ENCODE data around the gene HEATR5A. TPM values are rescaled to one million over a fixed set of nuclear protein-coding genes. Genes with fewer than 3 reads are reported as not detected.
A peak's percentile ranks its signal among the peaks of the same experiment; 100 is the strongest.

Gene HEATR5A
- total and polyA plus RNA-seq, 10 of the 15 experiments (the other 5 are each of a cell fraction or from before 2014, with no cell fraction given), result 5.1 to 37.1 (median 13.8) TPM

DNA sequence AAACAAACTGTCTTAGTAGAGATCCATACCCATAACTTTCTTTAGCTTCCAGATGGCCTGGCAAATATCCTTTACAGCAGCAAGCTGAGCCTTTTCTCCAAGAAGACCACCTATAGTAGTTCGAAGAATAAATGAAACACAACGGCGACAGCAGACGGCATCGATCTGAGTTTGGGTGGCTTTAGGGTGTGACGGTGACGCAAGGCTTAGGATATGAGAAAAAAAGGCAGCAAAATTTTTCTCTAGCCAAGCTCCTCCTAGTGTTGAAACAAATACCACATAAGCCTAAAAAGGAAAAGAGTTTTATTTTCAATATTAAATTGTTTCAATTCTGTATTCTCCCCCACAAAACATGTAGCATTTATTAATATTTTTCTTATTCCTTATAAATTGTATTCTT lies 33.3 kb downstream of the HEATR5A start:
- Histone ChIP-seq H4K20me1 (ENCODE audit: control insufficient read depth, insufficient read depth) (no peaks in the 10 kb centered on the region), H3K9ac (ENCODE audit: control insufficient read depth, insufficient read depth, low read length) (no peak overlapping the region), H3K27ac (ENCODE audit: control insufficient read depth, insufficient read depth) (no peak overlapping the region), H3K4me1 (ENCODE audit: control insufficient read depth, insufficient read depth, low read length) (peaks cover 7% of the 10 kb centered on the region; the same call in 1 of the 2 replicates), H3K4me3 (no peak overlapping the region), H3K4me2 (ENCODE audit: control insufficient read depth, insufficient read depth) (no peak overlapping the region), H3K27me3 (replicated peaks in 1 of 2; ENCODE audit: control insufficient read depth in 2 of 2, insufficient read depth in 2 of 2, low read length in 1 of 2) (no peaks in the 10 kb centered on the region), H3K9me3 (replicated peaks; ENCODE audit: control insufficient read depth, insufficient read depth, low read length) (no peaks in the 10 kb centered on the region), H2AFZ (ENCODE audit: control insufficient read depth, low read depth, low read length) (no peak overlapping the region), H3K36me3 (ENCODE audit: control insufficient read depth in 2 of 2, insufficient read depth in 2 of 2, low read length in 1 of 2) (no peaks in the 10 kb centered on the region; a peak in 1 of 4 replicates), H3K79me2 (ENCODE audit: control insufficient read depth, insufficient read depth, low read length) (no peaks in the 10 kb centered on the region)
- FAIRE-seq (peak; percentile 31), DNase-seq (ENCODE audit: low read depth, low spot score) (no peak), ATAC-seq (no peak)
- SMC1A ChIA-PET (ENCODE audit: uncharacterized antibody, unreplicated experiment), result no interaction called here
- TF ChIP-seq EGR1 (IDR thresholded peaks at IDR 0.05; ENCODE audit: borderline replicate concordance in 1 of 2, low read depth in 2 of 2, low read length in 2 of 2) (no peak), SUPT20H (IDR thresholded peaks at IDR 0.05; ENCODE audit: borderline replicate concordance, control insufficient read depth, low read depth, low read length) (no peak), PAX8 (IDR thresholded peaks at IDR 0.05) (no peak), ASH2L (IDR thresholded peaks at IDR 0.05; ENCODE audit: borderline replicate concordance, low read depth) (no peak)
- POLR2A ChIA-PET, result no interaction called here
- in situ Hi-C loops (cut with MboI), result no loop called here
- CTCF ChIA-PET, result interaction anchor here (0.7 kb wide), 1 partner anchor 495 kb away, joined by 3 read pairs; no protein-coding TSS in a partner anchor
- no TSS peak for BruUV-seq (replicated peaks)
- intact Hi-C loops (cut with micrococcal nuclease; ENCODE audit: unreplicated experiment), result no loop called here
- WGBS (ENCODE audit: insufficient coverage, insufficient replicate concordance, low lambda C conversion rate, missing lambda C conversion rate), result 97% methylated on average over 7 of the region's 7 CpGs
- RAD21 ChIA-PET (ENCODE audit: unreplicated experiment), result interaction anchor here (1.0 kb wide), 1 partner anchor 867 kb away, joined by 3 read pairs; no protein-coding TSS in a partner anchor

DNA sequence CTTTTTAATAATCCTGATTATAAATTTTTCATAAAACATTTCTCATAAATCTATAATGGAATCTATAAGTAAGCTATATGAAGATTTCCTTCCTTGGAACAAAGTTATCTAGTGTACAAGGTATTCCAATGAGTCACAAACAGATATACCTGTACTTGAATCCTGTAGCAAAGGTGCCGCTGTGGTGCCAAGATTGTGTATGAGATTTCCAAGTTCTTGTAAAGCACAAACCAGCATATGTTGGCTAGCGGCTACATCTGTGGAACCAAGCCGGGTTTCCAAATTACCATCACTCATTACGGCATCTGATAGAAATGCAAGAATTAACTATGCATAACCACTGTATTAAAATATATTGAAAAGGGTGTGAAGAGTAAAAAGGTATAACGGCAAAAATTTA lies 34.1 kb downstream of the HEATR5A start:
- Histone ChIP-seq H4K20me1 (ENCODE audit: control insufficient read depth, insufficient read depth) (no peaks in the 10 kb centered on the region), H3K4me3 (no peak overlapping the region), H3K9ac (ENCODE audit: control insufficient read depth, insufficient read depth, low read length) (no peak overlapping the region), H3K27me3 (replicated peaks in 1 of 2; ENCODE audit: control insufficient read depth in 2 of 2, insufficient read depth in 2 of 2, low read length in 1 of 2) (no peaks in the 10 kb centered on the region), H3K27ac (ENCODE audit: control insufficient read depth, insufficient read depth) (no peak overlapping the region), H2AFZ (ENCODE audit: control insufficient read depth, low read depth, low read length) (no peak overlapping the region), H3K4me1 (ENCODE audit: control insufficient read depth, insufficient read depth, low read length) (peaks cover 7% of the 10 kb centered on the region; the same call in 1 of the 2 replicates), H3K79me2 (ENCODE audit: control insufficient read depth, insufficient read depth, low read length) (no peaks in the 10 kb centered on the region), H3K4me2 (ENCODE audit: control insufficient read depth, insufficient read depth) (no peak overlapping the region), H3K9me3 (replicated peaks; ENCODE audit: control insufficient read depth, insufficient read depth, low read length) (no peaks in the 10 kb centered on the region), H3K36me3 (ENCODE audit: control insufficient read depth in 2 of 2, insufficient read depth in 2 of 2, low read length in 1 of 2) (no peaks in the 10 kb centered on the region; a peak in 1 of 4 replicates)
- CTCF ChIA-PET, result interaction anchor here (0.7 kb wide), 1 partner anchor 494 kb away, joined by 3 read pairs; no protein-coding TSS in a partner anchor
- intact Hi-C loops (cut with micrococcal nuclease; ENCODE audit: unreplicated experiment) (no loop called here), in situ Hi-C loops (cut with MboI) (no loop called here)
- no TSS peak for BruUV-seq (replicated peaks)
- FAIRE-seq, result no peak
- 98% methylated on average over 5 of the region's 5 CpGs for WGBS (ENCODE audit: insufficient coverage, insufficient replicate concordance, low lambda C conversion rate, missing lambda C conversion rate)
- DNase-seq (ENCODE audit: low read depth, low spot score), result no peak
- ATAC-seq, result no peak
- SMC1A ChIA-PET (ENCODE audit: uncharacterized antibody, unreplicated experiment), result no interaction called here
- RAD21 ChIA-PET (ENCODE audit: unreplicated experiment), result no interaction called here
- POLR2A ChIA-PET, result no interaction called here
- TF ChIP-seq SMARCA5 (IDR thresholded peaks at IDR 0.05) (no peak), BRCA1 (IDR thresholded peaks at IDR 0.05; ENCODE audit: low read depth, low read length) (no peak), CBX3 (IDR thresholded peaks at IDR 0.05; ENCODE audit: borderline replicate concordance, low read depth) (no peak), CEBPB (IDR thresholded peaks at IDR 0.05; ENCODE audit: borderline replicate concordance in 1 of 2, low read depth in 2 of 2, low read length in 2 of 2) (no peak), ATF7 (IDR thresholded peaks at IDR 0.05; ENCODE audit: low read depth) (no peak), YBX1 (IDR thresholded peaks at IDR 0.05) (no peak), GATAD2B (conservative IDR thresholded peaks at IDR 0.05; ENCODE audit: low read depth) (no peak), PAX8 (IDR thresholded peaks at IDR 0.05) (no peak)
- TF ChIP-seq, protein P1, sequence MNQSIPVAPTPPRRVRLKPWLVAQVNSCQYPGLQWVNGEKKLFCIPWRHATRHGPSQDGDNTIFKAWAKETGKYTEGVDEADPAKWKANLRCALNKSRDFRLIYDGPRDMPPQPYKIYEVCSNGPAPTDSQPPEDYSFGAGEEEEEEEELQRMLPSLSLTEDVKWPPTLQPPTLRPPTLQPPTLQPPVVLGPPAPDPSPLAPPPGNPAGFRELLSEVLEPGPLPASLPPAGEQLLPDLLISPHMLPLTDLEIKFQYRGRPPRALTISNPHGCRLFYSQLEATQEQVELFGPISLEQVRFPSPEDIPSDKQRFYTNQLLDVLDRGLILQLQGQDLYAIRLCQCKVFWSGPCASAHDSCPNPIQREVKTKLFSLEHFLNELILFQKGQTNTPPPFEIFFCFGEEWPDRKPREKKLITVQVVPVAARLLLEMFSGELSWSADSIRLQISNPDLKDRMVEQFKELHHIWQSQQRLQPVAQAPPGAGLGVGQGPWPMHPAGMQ (IDR thresholded peaks at IDR 0.05; ENCODE audit: borderline replicate concordance), result no peak
- TF ChIP-seq, protein P2, sequence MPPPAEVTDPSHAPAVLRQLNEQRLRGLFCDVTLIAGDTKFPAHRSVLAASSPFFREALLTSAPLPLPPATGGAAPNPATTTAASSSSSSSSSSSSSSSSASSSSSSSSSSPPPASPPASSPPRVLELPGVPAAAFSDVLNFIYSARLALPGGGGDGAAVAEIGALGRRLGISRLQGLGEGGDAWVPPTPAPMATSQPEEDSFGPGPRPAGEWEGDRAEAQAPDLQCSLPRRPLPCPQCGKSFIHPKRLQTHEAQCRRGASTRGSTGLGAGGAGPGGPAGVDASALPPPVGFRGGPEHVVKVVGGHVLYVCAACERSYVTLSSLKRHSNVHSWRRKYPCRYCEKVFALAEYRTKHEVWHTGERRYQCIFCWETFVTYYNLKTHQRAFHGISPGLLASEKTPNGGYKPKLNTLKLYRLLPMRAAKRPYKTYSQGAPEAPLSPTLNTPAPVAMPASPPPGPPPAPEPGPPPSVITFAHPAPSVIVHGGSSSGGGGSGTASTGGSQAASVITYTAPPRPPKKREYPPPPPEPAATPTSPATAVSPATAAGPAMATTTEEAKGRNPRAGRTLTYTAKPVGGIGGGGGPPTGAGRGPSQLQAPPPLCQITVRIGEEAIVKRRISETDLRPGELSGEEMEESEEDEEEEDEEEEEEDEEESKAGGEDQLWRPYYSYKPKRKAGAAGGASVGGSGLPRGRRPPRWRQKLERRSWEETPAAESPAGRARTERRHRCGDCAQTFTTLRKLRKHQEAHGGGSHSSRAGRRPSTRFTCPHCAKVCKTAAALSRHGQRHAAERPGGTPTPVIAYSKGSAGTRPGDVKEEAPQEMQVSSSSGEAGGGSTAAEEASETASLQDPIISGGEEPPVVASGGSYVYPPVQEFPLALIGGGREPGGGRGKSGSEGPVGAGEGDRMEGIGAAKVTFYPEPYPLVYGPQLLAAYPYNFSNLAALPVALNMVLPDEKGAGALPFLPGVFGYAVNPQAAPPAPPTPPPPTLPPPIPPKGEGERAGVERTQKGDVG (CRISPR knock-in tag; IDR thresholded peaks at IDR 0.05), result no peak
